Urinary bladder (tissue), 4 donors: Measurements from ENCODE around the gene ADAMTS6. TPM values are rescaled to one million over a fixed set of nuclear protein-coding genes. Genes with fewer than 3 reads are reported as not detected.

Experiments
- DNase-seq: peaks from one replicate; pipeline ENCODE4 v3.0.0-alpha.2; 2015; ENCODE audit errors: extremely low spot score
- H3K27ac ChIP-seq: one replicate; pipeline ENCODE4 v1.5.1; 2013; ENCODE audit warnings: low read depth, mild to moderate bottlenecking, moderate library complexity
- H3K36me3 ChIP-seq: one replicate; pipeline ENCODE4 v1.6.1; 2013; ENCODE audit warnings: mild to moderate bottlenecking, moderate library complexity; ENCODE audit not compliant: insufficient read depth
- H3K4me1 ChIP-seq: one replicate; pipeline ENCODE4 v1.6.1; 2013; ENCODE audit warnings: mild to moderate bottlenecking, moderate library complexity; ENCODE audit not compliant: insufficient read depth
- H3K4me3 ChIP-seq: one replicate; pipeline ENCODE4 v1.5.1; 2013; ENCODE audit warnings: low read depth, low read length
- WGBS: extraction: QIAGEN DNeasy Blood & Tissue Kit; methylation state at CpG from one replicate; pipeline ENCODE4 v1.1.7; 2013; 5-methylcytosine and 5-hydroxymethylcytosine counted together
- polyA plus RNA-seq: library from polyadenylated mRNA; stranded (reverse); fragments of 200-250 nt; gene quantifications from one replicate; pipeline ENCODE4 v1.2.3, GENCODE V29; 2013
- total RNA-seq: library from RNA; depleted of rRNA; stranded (reverse); fragments of >200 nt; gene quantifications from one replicate; pipeline ENCODE4 v1.2.3, GENCODE V29; 2014
- donor health status: healthy with polysubstance abuse.
- donor health status: healthy.

ADAMTS6 gene
- total and polyA plus RNA-seq, 2 donors, result 2.6 to 23.1 TPM

DNA sequence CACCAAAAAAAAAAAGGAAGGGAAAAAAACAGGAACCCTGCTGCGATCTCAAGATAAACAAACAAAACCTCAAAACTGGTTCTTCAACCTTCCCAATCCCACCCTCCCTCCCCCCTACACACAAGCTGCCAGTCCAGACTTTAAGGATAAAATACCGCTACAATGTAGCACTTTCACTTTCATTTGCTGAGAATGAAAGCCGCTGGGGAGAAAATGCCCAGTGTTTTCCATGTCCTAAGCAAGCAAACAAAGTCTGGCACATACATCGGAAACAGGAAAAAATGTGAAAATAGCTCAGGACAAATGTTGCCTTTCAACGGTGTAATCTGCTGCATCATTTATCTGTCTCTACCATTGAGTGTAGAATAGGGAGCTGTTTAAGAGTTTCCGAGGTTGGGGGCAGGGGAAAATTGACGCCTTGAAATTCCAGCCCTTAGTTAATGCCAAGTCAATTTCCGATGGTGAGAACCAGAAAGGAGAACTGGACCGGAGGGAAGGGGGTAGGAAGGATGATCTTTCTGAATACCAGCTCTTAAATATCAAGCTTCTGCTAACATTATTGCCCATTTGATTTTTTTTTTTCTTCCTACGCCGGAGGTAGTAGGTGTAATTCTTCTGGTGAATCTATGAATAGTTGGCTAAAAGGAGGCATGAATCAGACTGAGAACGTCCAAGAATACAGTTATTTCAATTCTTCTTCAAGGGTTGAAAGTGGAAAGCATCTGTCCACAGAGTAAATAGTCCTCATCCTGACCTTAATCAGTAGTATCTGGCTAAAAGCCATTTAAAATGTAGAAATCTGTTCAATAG is 1.2 kb upstream of the ADAMTS6 start:
- peak overlapping the region; percentile 57 for H3K4me3 ChIP-seq
- peak overlapping the region; percentile 52 for H3K27ac ChIP-seq
- H3K4me1 ChIP-seq, result no peaks in the 10 kb centered on the region
- no peaks in the 10 kb centered on the region for H3K36me3 ChIP-seq
- WGBS, result under 1% methylated on average over 12 of the region's 12 CpGs
- peak; percentile 41 for DNase-seq

DNA sequence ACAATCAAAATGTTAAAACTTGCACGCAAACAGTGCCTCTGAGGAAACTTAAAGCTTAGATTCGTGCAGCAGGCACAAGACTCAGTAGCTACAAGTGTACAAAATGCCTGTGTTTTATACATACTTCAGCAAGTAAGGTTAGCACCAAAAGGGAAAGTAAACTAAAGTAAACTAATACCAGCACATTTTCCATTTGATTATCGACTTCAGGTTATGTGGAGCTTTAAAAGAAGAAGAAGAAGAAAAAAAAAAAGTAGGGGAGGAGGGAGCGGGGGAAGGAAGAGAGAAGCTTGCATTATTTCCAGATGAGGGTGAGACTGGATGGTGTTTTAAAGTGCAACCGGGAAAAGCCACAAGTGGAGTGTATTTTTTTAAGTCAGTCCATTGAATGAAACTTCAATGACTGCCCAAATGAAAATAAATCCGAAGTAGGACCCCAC is 596 bp upstream of the ADAMTS6 start:
- Histone ChIP-seq H3K36me3 (no peaks in the 10 kb centered on the region), H3K27ac (peak overlapping the region; percentile 75), H3K4me3 (peak overlapping the region; percentile 57), H3K4me1 (no peaks in the 10 kb centered on the region)
- WGBS, result under 1% methylated on average over 6 of the region's 6 CpGs
- DNase-seq, result peak; percentile 50

DNA sequence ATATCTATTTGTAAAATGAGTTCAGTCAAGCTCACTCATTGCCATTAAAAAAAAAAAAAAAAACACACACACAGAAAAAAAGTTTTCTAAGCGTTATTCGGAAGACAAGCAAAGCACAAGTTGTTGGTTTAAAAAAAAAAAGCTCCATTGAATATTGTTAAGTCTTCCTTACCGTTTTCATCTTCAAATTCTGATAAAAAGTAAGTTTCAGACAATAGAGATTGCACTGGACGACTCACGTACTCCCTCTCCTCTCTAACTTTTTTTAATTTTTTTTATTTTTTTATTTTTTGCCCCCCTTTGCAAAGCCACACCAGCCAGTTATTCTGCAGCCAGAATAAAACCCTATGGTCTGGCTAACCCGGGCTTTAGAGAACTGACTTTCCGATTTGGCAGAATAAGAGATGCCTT is 544 bp downstream of the ADAMTS6 start:
- WGBS, result 0% methylated on average over 7 of the region's 7 CpGs
- H3K27ac ChIP-seq, result no peak overlapping the region
- no peaks in the 10 kb centered on the region for H3K4me1 ChIP-seq
- peak overlapping the region; percentile 57 for H3K4me3 ChIP-seq
- H3K36me3 ChIP-seq, result no peaks in the 10 kb centered on the region
- DNase-seq, result peak; percentile 4

DNA sequence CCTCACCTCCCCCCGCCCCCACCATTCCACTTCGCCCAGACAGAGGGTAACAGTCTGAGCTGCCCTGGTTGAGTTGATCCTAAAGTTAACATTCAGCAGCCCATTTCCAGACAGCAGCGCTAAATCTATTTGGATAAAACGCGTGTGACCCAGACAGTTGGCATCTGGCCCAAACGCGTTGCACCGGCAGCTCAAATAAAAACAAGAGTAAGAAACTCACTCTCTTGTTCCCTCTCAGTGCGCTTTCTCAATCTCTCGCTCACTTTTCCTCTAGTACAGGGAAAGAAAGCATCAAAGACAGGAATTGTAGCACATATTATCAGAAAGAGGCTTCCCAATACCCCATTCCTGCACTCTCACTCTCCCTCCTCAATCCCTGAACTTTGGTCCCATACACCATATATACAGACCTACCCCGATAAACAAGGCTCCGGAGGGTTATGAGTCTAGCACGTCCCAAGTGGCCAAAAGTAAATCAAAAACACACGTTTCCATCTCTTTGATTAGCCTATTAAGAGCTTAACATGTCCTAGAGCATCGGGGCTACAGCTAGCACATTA is 1.3 kb downstream of the ADAMTS6 start:
- no peaks in the 10 kb centered on the region for H3K36me3 ChIP-seq
- peak; percentile 74 for DNase-seq
- no peak overlapping the region for H3K27ac ChIP-seq
- under 1% methylated on average over 15 of the region's 15 CpGs for WGBS
- H3K4me1 ChIP-seq, result no peaks in the 10 kb centered on the region
- H3K4me3 ChIP-seq, result peak overlapping the region; percentile 34

DNA sequence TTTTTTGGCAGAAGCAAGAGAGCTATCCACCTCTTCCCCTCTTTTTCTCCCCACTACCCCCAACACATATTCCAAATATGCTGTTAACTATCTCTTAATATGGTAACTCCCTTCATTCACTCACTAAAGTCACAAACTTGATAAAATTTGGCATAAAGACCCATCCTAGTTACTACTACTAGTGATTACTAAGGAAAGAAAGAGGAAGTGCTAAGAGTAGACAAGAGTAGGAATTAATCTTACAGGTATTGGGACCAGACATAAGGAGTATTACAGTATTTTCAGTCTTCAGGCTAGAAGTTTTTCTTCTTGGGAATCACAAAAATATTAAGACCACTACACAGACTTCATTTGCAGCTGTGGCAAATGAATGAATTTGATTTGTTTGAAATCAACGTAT is 2.2 kb downstream of the ADAMTS6 start:
- Histone ChIP-seq H3K4me1 (no peaks in the 10 kb centered on the region), H3K36me3 (no peaks in the 10 kb centered on the region), H3K4me3 (no peak overlapping the region), H3K27ac (no peak overlapping the region)
- 26% methylated on average over 1 of the region's 1 CpG for WGBS
- no peak for DNase-seq

DNA sequence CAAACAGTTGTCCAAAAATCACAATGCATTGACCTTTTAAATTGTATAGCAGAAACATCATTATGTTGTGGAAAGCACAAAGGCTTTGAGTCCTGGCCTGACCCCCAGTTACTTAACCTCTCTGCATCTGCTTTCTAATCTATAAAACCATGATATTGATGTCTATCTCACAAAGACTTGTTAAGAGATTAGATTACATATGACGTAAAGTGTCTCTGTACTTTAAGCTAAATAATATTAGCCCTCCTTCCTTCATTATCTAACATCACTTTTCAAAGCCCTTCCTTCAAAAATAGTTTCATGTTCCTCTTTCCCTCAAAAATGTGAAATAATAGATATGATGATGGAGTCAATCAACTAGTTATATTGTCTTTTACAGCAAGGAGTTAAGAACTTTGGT is 3.4 kb downstream of the ADAMTS6 start:
- H3K27ac ChIP-seq, result no peak overlapping the region
- no peaks in the 10 kb centered on the region for H3K36me3 ChIP-seq
- no peak for DNase-seq
- no peak overlapping the region for H3K4me3 ChIP-seq
- no peaks in the 10 kb centered on the region for H3K4me1 ChIP-seq
- WGBS, result 75% methylated on average over 1 of the region's 1 CpG

DNA sequence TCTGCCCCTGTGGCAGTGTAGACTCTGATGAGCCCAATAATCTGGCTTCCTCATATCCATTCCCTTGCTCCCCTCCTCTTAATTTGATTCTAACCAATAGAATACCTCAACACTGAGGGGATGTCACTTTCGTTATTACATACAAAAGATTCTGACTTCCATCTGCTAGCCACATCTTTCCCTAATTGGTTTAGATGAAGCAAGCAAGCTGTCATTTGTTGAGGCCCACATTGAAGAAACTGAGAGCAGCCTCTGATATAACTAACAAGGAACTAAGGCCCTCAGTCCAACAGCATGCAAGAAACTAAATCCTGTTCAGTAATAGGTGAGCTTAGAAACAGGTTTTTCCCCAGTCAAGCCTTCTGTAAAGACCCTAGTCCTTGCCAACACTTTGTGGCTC is 5.8 kb downstream of the ADAMTS6 start:
- Histone ChIP-seq H3K4me1 (no peaks in the 10 kb centered on the region), H3K4me3 (no peak overlapping the region), H3K27ac (no peak overlapping the region), H3K36me3 (no peaks in the 10 kb centered on the region)
- DNase-seq, result no peak
- WGBS, result 94% methylated on average over 1 of the region's 1 CpG

DNA sequence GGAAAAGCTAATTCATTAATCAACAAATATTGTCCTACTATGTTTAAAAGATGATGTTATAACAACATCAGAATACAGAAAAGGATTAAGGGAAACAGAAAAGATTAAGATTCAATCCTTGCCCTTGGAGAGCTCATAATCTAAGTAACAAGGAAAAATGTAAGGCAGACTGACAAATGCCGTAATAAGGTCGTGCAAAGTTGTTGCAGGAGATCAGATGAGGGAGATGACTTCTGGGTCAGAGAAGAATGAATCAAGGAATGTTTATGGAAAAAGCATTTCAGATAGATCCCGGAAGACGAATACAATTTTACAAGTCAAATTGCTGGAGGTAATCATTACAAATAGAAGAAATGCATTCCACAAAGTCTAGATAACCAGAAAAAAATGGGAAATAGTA is 6.4 kb downstream of the ADAMTS6 start:
- H3K4me1 ChIP-seq, result no peaks in the 10 kb centered on the region
- no peak for DNase-seq
- WGBS, result 80% methylated on average over 4 of the region's 4 CpGs
- H3K27ac ChIP-seq, result no peak overlapping the region
- no peaks in the 10 kb centered on the region for H3K36me3 ChIP-seq
- no peak overlapping the region for H3K4me3 ChIP-seq

DNA sequence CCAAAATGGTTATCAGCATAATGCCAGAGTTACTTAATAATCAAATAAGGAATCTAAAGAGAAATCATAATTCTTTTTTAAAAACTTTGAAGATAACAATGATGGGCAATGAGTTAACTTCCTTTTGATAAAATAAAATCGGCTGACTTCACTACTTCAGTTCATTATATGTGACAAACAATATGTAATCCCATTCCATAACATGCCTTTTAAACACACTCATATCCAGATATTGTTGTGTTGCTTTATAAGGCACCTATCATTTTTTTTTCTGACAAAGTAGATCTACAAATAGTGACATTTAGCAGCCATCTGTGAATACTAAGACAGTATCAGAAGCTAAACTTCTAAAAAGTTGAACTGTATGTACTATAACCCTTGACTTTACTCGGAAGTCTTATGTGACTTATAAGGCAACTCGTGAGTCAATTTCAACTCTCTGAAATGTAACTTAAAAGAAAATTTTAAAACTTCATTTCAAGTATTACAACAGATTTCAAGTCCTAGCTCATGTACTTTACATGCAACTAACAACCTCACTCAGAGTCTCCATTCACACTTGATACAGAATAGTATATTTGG is 7.5 kb downstream of the ADAMTS6 start:
- 62% methylated on average over 3 of the region's 3 CpGs for WGBS
- Histone ChIP-seq H3K36me3 (no peaks in the 10 kb centered on the region), H3K4me3 (no peak overlapping the region), H3K27ac (no peak overlapping the region), H3K4me1 (no peaks in the 10 kb centered on the region)
- DNase-seq, result no peak

DNA sequence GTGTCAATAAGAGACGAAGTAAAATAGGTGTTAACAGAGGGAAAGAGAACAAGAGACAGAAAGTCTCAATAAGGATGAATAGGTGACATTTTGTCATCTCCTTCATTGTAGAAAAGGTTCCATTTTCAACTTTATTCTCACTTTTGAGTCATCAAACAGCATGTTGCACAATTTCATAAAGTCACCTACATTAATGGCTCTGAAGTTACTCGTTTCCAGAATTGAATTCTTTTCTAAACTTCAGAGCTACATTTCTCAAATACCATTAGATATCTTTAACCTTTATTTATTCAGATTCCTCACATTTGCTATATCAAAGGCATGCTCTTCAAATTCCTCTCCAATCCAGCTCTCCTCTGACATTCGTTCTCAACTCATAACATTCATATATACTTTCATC is 13.1 kb downstream of the ADAMTS6 start:
- no peak overlapping the region for H3K4me3 ChIP-seq
- no peaks in the 10 kb centered on the region for H3K36me3 ChIP-seq
- H3K4me1 ChIP-seq, result no peaks in the 10 kb centered on the region
- H3K27ac ChIP-seq, result no peak overlapping the region
- 79% methylated on average over 3 of the region's 3 CpGs for WGBS
- no peak for DNase-seq

DNA sequence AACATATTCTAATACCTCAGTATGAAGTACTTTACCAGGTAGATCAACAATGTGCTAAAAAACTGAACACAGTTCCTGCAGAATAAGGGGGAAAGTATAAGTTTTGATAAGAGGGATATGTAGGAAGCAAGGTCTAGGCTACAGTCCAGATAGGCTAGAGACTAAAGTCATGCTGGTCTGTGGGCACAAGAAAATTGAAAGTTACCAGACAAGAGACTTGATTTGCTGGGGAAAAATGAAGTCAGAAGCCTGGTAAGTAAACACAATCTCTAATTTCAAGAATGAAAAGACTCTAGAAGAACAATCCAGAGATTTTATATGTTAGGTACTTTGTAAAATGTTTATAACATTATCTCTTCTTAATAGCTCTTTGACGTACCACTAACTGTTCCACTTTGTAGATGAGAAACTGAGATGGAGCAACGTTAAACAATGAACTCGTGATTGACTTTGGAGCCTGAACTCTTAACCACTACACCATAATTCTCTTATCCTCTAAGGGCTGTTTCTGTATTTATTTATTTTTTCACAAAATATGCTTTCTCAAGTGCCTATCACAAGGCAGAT is 19.5 kb downstream of the ADAMTS6 start:
- 69% methylated on average over 3 of the region's 3 CpGs for WGBS
- Histone ChIP-seq H3K27ac (no peak overlapping the region), H3K36me3 (no peaks in the 10 kb centered on the region), H3K4me1 (no peaks in the 10 kb centered on the region), H3K4me3 (no peak overlapping the region)
- DNase-seq, result no peak

DNA sequence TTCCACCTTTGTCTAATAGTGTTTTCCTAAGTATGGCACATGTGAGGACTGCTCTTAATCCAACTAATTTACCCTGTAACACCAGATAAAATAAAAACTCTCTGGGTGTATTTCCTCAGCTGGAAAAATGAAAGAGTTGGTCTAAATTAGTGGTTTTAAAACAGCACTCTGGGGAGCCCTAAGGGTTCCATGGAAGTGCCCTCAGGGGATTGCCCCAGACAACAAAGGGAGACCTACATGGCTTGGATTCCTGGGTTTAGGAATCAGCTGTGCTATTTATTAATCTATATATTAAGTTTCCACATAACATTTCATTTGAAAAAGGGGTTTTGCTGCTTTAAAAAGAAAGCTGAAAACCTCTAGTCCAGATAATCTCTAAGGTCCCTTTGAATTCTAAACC is 20.2 kb downstream of the ADAMTS6 start:
- Histone ChIP-seq H3K36me3 (no peaks in the 10 kb centered on the region), H3K4me3 (no peak overlapping the region), H3K4me1 (no peaks in the 10 kb centered on the region), H3K27ac (no peak overlapping the region)
- DNase-seq, result no peak

DNA sequence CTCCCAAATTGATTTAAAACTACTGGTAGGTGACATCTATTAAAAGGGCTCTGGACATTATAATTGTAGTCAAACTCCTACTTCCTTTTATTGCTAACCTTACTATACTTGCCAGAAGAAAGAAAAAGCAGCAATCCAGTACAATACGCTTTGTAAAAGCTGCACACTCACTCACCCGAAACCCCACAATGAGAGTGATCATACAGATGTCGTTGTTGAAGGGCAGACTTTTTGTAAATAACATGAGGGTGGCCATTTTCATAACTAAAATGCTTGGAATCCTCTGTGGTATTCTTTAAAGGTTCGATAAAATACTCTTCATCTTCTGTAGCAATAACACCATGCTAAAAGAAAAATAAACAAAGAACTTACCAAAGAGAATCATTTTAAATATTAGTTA is 21.7 kb downstream of the ADAMTS6 start:
- Histone ChIP-seq H3K4me1 (no peaks in the 10 kb centered on the region), H3K36me3 (no peaks in the 10 kb centered on the region), H3K4me3 (no peak overlapping the region), H3K27ac (no peak overlapping the region)
- WGBS, result 81% methylated on average over 4 of the region's 4 CpGs
- no peak for DNase-seq

DNA sequence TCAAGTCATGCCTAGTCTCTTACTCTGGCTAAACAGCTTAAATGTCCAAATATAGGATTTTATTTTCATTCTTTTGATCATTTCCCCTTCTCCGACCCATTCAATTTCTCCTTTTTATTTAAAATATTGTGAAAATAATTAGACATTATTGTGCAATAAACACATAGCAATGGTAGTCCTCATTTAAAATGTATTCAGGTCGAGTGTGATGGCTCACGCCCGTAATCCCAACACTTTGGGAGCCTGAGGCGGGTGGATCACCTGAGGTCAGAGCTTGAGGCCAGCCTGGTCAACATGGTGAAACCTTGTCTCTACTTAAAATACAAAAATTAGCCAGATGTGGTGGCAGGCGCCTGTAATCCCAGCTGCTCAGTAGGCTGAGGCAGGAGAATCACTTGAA is 26.7 kb downstream of the ADAMTS6 start:
- no peaks in the 10 kb centered on the region for H3K36me3 ChIP-seq
- H3K4me1 ChIP-seq, result no peaks in the 10 kb centered on the region
- no peak for DNase-seq
- 91% methylated on average over 6 of the region's 6 CpGs for WGBS
- H3K4me3 ChIP-seq, result no peak overlapping the region
- no peak overlapping the region for H3K27ac ChIP-seq
